NCI-H1694 (cell line): ENCODE measurements around the gene TDRD3.

Experiments used
- DNase-seq: peaks from one replicate; lab custom pipeline; 2025; lab: John Stamatoyannopoulos, UW

TDRD3 gene

DNA sequence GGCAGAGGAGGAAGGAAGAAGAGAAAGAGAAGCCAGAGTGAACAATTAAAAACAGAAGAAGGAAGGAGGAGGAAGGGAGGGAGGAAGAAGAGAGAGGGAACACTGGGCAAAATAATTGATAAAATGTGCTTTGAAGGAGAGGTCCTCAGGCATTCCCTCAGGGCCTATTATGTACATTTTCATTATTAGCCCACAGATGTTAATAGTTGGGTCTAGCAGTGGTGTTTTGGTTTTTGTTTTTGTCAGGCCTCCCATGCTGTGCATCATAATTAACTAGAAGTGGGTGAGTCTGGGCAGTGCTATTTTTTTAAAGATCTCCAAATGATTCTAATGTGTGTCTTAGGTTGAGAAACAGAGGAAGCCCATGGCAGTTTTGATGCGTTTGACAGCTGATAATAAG is 178.1 kb downstream of the TDRD3 start:
- DNase-seq: no peak

- DNase-seq: no peak
Measured at GRCh38 chr13:60577761-60578160, 180.7 kb downstream of the TDRD3 start.

- DNase-seq: no peak
Measured at GRCh38 chr13:60583196-60583888, 186.3 kb downstream of the TDRD3 start.

- DNase-seq: no peak
Measured at GRCh38 chr13:60583911-60584753, 187.1 kb downstream of the TDRD3 start.

DNA sequence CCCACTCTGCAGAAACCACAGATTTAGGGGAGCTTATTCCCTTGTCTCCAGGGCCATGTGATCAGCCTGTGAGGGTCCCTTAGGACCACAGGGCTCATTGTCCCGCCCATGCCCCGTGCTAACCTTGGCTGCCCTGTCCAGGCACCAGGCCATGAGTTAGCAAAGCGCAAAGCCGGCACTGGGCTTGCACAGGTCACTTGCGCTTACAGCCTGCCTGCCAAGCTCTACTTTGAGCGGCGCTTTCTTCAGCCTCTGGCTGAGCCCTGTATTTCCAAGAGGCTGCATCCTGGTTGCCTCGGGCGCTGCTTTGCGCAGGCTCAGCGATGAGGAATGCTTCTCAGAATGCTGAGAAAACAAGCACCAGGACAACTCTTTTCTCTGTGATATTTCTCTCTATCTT is 188.0 kb downstream of the TDRD3 start:
- DNase-seq: no peak

- no peak for DNase-seq
Measured at GRCh38 chr13:60590800-60591747, 194.1 kb downstream of the TDRD3 start.

- DNase-seq: no peak
Measured at GRCh38 chr13:60603049-60603448, 206.0 kb downstream of the TDRD3 start.

GRCh38 chr13:60604058-60604457 is 207.0 kb downstream of the TDRD3 start:
- DNase-seq: no peak

DNA sequence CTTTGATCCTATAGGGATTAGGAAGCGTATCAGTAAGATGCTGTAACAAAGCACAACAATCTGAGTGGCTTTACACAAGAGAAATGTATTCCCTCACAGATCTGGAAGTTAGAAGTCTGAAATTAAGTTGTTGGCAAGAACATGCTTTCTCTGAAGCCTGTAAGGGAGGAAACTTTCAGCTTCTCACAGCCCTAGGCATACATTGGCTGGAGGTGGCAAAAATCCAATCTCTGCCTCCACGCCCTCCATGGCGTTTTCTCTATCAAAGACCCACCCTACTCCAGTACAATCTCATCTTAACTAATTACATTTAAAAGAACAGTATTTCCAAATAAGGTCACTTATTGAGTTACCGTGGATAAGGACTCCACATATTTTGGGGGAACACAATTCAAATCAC is 211.9 kb downstream of the TDRD3 start:
- no peak for DNase-seq

- no peak for DNase-seq
Measured at GRCh38 chr13:60611523-60611922, 214.5 kb downstream of the TDRD3 start.

GRCh38 chr13:60612593-60612992 is 215.6 kb downstream of the TDRD3 start:
- no peak for DNase-seq

GRCh38 chr13:60613080-60613479 is 216.1 kb downstream of the TDRD3 start:
- no peak for DNase-seq

DNA sequence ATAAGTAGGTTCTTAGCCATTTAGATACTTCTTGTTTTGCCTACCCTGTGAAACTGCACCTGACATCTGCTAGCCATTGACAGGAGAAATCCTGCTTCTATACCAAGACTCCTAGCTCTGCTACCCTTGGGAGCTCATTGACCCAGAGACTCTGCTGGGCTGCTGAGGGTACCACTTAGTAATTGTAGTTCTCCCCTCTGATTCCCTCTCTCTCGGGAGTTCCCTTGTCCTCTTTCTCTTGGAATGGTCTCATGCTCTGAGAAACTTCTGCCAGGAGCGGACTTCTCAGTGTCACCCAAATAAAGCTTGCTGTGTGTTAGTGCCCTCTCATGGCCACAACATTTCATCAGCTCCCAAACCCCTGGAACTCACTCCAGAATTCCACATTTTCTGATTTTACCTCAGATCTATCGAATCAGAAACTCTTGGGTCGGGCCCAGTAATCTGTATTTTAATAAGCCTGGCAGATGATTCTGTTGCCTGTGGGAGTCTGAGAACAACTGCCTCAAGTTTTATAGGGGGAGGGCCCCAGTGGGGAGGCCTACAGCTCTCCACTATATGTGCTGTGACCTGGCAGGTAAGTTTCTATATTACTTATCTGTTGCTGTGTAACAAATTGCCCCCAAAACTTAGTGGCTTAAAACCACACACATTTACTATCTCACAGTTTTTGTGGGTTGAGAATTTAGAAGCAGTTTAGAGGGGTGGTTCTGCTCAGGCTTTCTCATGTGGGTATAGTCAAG is 221.1 kb downstream of the TDRD3 start:
- DNase-seq: no peak

DNA sequence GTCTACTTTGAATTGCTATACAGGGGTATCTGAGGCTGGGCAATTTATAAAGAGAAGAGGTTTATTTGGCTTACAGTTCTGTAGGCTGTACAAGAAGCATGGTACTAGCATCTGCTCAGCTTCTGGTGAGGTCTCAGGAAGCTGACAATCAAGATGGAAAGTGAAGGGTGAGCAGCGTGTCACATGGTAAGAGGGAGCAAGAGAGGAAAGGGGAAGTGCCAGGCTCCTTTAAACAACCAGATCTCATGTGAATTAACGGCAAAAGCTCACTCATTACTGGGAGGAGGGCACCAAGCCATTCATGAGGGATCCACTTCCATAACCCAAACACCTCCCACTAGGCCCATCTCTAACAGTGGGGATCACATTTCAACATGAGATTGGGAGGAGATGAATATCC is 222.4 kb downstream of the TDRD3 start:
- no peak for DNase-seq

- DNase-seq: no peak
Measured at GRCh38 chr13:60620611-60621395, 223.8 kb downstream of the TDRD3 start.

GRCh38 chr13:60623151-60623550 is 226.1 kb downstream of the TDRD3 start:
- no peak for DNase-seq
